Hepatocyte (in vitro differentiated cells): Measurements from ENCODE around the gene RHOF. TPM values are rescaled to one million over a fixed set of nuclear protein-coding genes. Genes with fewer than 3 reads are reported as not detected.
A peak's percentile ranks its signal among the peaks of the same experiment; 100 is the strongest.
"Not testable (repeated sequence)": the region's sequence is repeated elsewhere in the genome, so short reads cannot be mapped to it uniquely, and the experiment has no call there.

Source experiments
- DNase-seq: peaks from one replicate; pipeline ENCODE4 v3.0.0-alpha.2; 2016; ENCODE audit warnings: low spot score
- H2AFZ ChIP-seq: fragments of 200-600 bp; sonication (generic); 2 replicates; pipeline ENCODE4 v1.6.0; 2016; ENCODE audit warnings: antibody characterized with exemption, mild to moderate bottlenecking
- H3K27ac ChIP-seq: fragments of 200-600 bp; sonication (generic); 2 replicates; pipeline ENCODE4 v1.5.1; 2016; ENCODE audit warnings: mild to moderate bottlenecking
- H3K27me3 ChIP-seq: fragments of 200-600 bp; sonication (generic); 2 replicates; pipeline ENCODE4 v1.6.1; 2016
- H3K36me3 ChIP-seq: fragments of 200-600 bp; sonication (generic); replicated peaks from 2 replicates; pipeline ENCODE4 v1.5.1; 2016; ENCODE audit warnings: low read depth; ENCODE audit not compliant: insufficient read depth
- H3K4me1 ChIP-seq: fragments of 200-600 bp; sonication (generic); 2 replicates; pipeline ENCODE4 v1.5.1; 2016; ENCODE audit warnings: mild to moderate bottlenecking, moderate library complexity; ENCODE audit not compliant: insufficient read depth
- H3K4me2 ChIP-seq: fragments of 200-600 bp; sonication (generic); 2 replicates; pipeline ENCODE4 v1.6.0; 2016
- H3K4me3 ChIP-seq: fragments of 200-600 bp; sonication (generic); 2 replicates; pipeline ENCODE4 v1.5.1; 2016; ENCODE audit warnings: mild to moderate bottlenecking
- H3K79me2 ChIP-seq: fragments of 200-600 bp; sonication (generic); 2 replicates; pipeline ENCODE4 v1.6.0; 2017; ENCODE audit warnings: mild to moderate bottlenecking
- H3K9me2 ChIP-seq: fragments of 200-600 bp; sonication (generic); replicated peaks from 2 replicates; pipeline ENCODE4 v1.6.0; 2017; ENCODE audit warnings: mild to moderate bottlenecking; ENCODE audit not compliant: insufficient read depth
- H3K9me3 ChIP-seq: fragments of 200-600 bp; sonication (generic); 2 replicates; pipeline ENCODE4 v1.5.1; 2016; ENCODE audit warnings: low read depth, mild to moderate bottlenecking
- H4K20me1 ChIP-seq: fragments of 200-600 bp; sonication (generic); 2 replicates; pipeline ENCODE4 v1.6.0; 2016; ENCODE audit warnings: mild to moderate bottlenecking; ENCODE audit not compliant: insufficient read depth, poor library complexity, severe bottlenecking
- CTCF ChIP-seq: fragments of 200-600 bp; sonication (generic); IDR thresholded peaks from 2 replicates; pipeline ENCODE4 v1.5.1; 2016; ENCODE audit warnings: antibody characterized with exemption, mild to moderate bottlenecking; ENCODE audit not compliant: poor library complexity
- EZH2 ChIP-seq: fragments of 200-600 bp; sonication (generic); IDR thresholded peaks from 2 replicates; pipeline ENCODE4 v1.6.1; 2016; ENCODE audit warnings: antibody characterized with exemption, mild to moderate bottlenecking, borderline replicate concordance
- EZH2phosphoT487 ChIP-seq: fragments of 200-600 bp; sonication (generic); IDR thresholded peaks from one replicate; pipeline ENCODE4 v1.6.1; 2018; ENCODE audit warnings: antibody characterized with exemption, mild to moderate bottlenecking, low read depth, moderate library complexity; ENCODE audit not compliant: unreplicated experiment, severe bottlenecking
- WGBS: methylation state at CpG from one replicate; pipeline ENCODE4 v1.1.6; 2016; ENCODE audit warnings: low lambda C conversion rate; ENCODE audit errors: missing lambda C conversion rate; 5-methylcytosine and 5-hydroxymethylcytosine counted together
- polyA plus RNA-seq: library from polyadenylated mRNA; unstranded; fragments of >200 nt; fragmentation: Nextera tagmentation; extraction: Ambion mirVana; gene quantifications from 2 replicates; pipeline ENCODE4 v1.2.1, GENCODE V29; 2016
- total RNA-seq: library from RNA; depleted of rRNA; stranded (reverse); fragments of >200 nt; gene quantifications from 2 replicates; pipeline ENCODE4 v1.2.3, GENCODE V29; 2014

Gene RHOF
- total and polyA plus RNA-seq, 2 experiments from 2014 or later = 40.4 to 45.3 TPM

- TF ChIP-seq EZH2 (no peak), EZH2phosphoT487 (no peak)
- H3K9me2 ChIP-seq = no peaks in the 10 kb centered on the region
- H3K4me3 ChIP-seq = no peak overlapping the region
- H3K4me2 ChIP-seq = no peak overlapping the region
- no peak overlapping the region for H2AFZ ChIP-seq
- peak; percentile 70 for DNase-seq
- WGBS = 39% methylated on average over 5 of the region's 5 CpGs
- no peak overlapping the region for H3K27ac ChIP-seq
- H3K79me2 ChIP-seq = no peaks in the 10 kb centered on the region
- no peaks in the 10 kb centered on the region for H4K20me1 ChIP-seq
- peaks cover 23% of the 10 kb centered on the region for H3K4me1 ChIP-seq
- no peaks in the 10 kb centered on the region for H3K27me3 ChIP-seq
- no peaks in the 10 kb centered on the region for H3K9me3 ChIP-seq
- H3K36me3 ChIP-seq = no peaks in the 10 kb centered on the region
Measured at GRCh38 chr12:121765573-121765972, 27.9 kb downstream of the RHOF start.

GRCh38 chr12:121764808-121765207 is 28.7 kb downstream of the RHOF start:
- no peak overlapping the region for H3K27ac ChIP-seq
- no peaks in the 10 kb centered on the region for H3K9me3 ChIP-seq
- H2AFZ ChIP-seq = no peak overlapping the region
- no peak for TF ChIP-seq CTCF
- no peak for TF ChIP-seq EZH2phosphoT487
- TF ChIP-seq EZH2 = no peak
- H3K36me3 ChIP-seq = no peaks in the 10 kb centered on the region
- no peaks in the 10 kb centered on the region for H3K9me2 ChIP-seq
- 79% methylated on average over 3 of the region's 3 CpGs for WGBS
- no peak for DNase-seq
- H3K4me3 ChIP-seq = no peak overlapping the region
- H3K4me1 ChIP-seq = peaks cover 16% of the 10 kb centered on the region
- no peak overlapping the region for H3K4me2 ChIP-seq
- H3K79me2 ChIP-seq = no peaks in the 10 kb centered on the region
- no peaks in the 10 kb centered on the region for H3K27me3 ChIP-seq
- H4K20me1 ChIP-seq = no peaks in the 10 kb centered on the region

- no peak overlapping the region for H3K4me3 ChIP-seq
- H3K27me3 ChIP-seq = no peaks in the 10 kb centered on the region
- no peaks in the 10 kb centered on the region for H3K36me3 ChIP-seq
- no peaks in the 10 kb centered on the region for H3K9me2 ChIP-seq
- H3K4me2 ChIP-seq = no peak overlapping the region
- no peak for DNase-seq
- no peak for TF ChIP-seq EZH2phosphoT487
- no peak for TF ChIP-seq EZH2
- no peak for TF ChIP-seq CTCF
- H4K20me1 ChIP-seq = no peaks in the 10 kb centered on the region
- no peaks in the 10 kb centered on the region for H3K9me3 ChIP-seq
- H2AFZ ChIP-seq = no peak overlapping the region
- peak overlapping the region; percentile 34 for H3K27ac ChIP-seq
- WGBS = 56% methylated on average over 6 of the region's 6 CpGs
- peaks cover 14% of the 10 kb centered on the region for H3K4me1 ChIP-seq
- no peaks in the 10 kb centered on the region for H3K79me2 ChIP-seq
Measured at GRCh38 chr12:121762269-121762668, 31.2 kb downstream of the RHOF start.

GRCh38 chr12:121758536-121758935 is 35.0 kb downstream of the RHOF start:
- not testable (repeated sequence) for H3K27me3 ChIP-seq, H3K9me2 ChIP-seq, H2AFZ ChIP-seq, H3K4me1 ChIP-seq, H3K9me3 ChIP-seq, H3K36me3 ChIP-seq, H4K20me1 ChIP-seq, H3K4me3 ChIP-seq, H3K27ac ChIP-seq, H3K79me2 ChIP-seq, DNase-seq, H3K4me2 ChIP-seq
- 100% methylated on average over 4 of the region's 22 CpGs for WGBS

GRCh38 chr12:121755591-121755990 is 37.9 kb downstream of the RHOF start:
- H3K9me2 ChIP-seq = no peaks in the 10 kb centered on the region
- no peaks in the 10 kb centered on the region for H3K4me1 ChIP-seq
- no peak overlapping the region for H2AFZ ChIP-seq
- no peak for DNase-seq
- no peak overlapping the region for H3K4me3 ChIP-seq
- no peak for TF ChIP-seq CTCF
- TF ChIP-seq EZH2 = no peak
- no peak for TF ChIP-seq EZH2phosphoT487
- H4K20me1 ChIP-seq = no peaks in the 10 kb centered on the region
- H3K27ac ChIP-seq = no peak overlapping the region
- H3K36me3 ChIP-seq = no peaks in the 10 kb centered on the region
- H3K4me2 ChIP-seq = no peak overlapping the region
- WGBS = 98% methylated on average over 3 of the region's 3 CpGs
- H3K9me3 ChIP-seq = no peaks in the 10 kb centered on the region
- H3K27me3 ChIP-seq = no peaks in the 10 kb centered on the region
- no peaks in the 10 kb centered on the region for H3K79me2 ChIP-seq
